Measurements from ENCODE around the gene GRAMD1A. TPM values are rescaled to one million over a fixed set of nuclear protein-coding genes. Genes with fewer than 3 reads are reported as not detected.

GRAMD1A gene
- total RNA-seq, 4 donors from 2014 or later, result 38.8 to 45.1 (median 43.7) TPM

DNA sequence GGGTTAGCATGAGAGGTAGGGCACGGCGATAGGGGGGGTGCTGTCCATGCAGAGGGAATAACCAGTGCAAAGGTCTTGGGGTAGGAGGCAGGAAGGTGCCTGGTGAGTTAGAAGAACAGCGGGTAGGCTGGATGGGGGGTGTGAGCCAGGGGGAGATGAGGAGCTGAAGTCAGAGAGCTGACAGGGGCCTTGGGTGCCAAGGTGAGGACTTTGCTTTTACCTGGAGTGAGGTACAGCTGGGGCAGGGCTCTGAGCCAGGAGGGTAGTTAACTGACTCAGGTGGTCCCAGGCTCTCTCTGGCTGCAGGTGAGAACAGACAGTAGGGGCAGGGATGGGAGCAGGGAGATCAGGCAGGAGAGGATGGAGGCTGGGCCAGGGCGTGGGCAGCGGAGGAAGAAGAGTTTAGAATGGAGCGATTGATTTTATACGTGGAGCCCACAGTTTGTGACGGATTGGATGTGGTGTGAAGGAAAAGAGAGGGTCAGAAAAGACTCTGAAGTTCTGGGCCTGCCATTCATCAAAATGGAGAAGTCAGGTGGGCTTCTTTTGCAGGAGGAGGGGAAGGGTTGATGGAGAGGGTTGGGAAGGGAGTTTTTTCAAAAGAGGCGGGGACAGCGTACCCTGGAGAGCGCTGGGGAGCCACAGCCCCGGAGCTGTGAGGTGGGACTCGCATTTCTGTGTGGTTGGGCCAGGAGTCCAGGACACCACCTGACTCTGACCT lies 1.2 kb upstream of the GRAMD1A start:
- Histone ChIP-seq H3K36me3 (peaks cover 0 to 7% of the 10 kb centered on the region in 2 donors), H3K27me3 (no peaks in the 10 kb centered on the region), H3K4me3 (peak overlapping the region; percentile 67 to 84 (median 73)), H3K27ac (peak overlapping the region; percentile 91 to 99 (median 97)), H3K9me3 (no peaks in the 10 kb centered on the region), H3K4me1 (peaks cover 30 to 41% of the 10 kb centered on the region in 2 donors)
- intact Hi-C loops (cut with DNase I; ENCODE audit: low total_unique reads) (no loop called here), in situ Hi-C loops (cut with MboI; ENCODE audit: low sequenced_read_pairs in 4 of 4) (loop anchor here in 1 of 4 donors (25.0 kb wide), 1 partner anchor 263 kb away; the partner anchor contains the start of gene USF2)
- DNase-seq, result no peak
- TF ChIP-seq POLR2A (IDR thresholded peaks at IDR 0.05), result no peak
- TF ChIP-seq, protein P1, sequence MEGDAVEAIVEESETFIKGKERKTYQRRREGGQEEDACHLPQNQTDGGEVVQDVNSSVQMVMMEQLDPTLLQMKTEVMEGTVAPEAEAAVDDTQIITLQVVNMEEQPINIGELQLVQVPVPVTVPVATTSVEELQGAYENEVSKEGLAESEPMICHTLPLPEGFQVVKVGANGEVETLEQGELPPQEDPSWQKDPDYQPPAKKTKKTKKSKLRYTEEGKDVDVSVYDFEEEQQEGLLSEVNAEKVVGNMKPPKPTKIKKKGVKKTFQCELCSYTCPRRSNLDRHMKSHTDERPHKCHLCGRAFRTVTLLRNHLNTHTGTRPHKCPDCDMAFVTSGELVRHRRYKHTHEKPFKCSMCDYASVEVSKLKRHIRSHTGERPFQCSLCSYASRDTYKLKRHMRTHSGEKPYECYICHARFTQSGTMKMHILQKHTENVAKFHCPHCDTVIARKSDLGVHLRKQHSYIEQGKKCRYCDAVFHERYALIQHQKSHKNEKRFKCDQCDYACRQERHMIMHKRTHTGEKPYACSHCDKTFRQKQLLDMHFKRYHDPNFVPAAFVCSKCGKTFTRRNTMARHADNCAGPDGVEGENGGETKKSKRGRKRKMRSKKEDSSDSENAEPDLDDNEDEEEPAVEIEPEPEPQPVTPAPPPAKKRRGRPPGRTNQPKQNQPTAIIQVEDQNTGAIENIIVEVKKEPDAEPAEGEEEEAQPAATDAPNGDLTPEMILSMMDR (IDR thresholded peaks at IDR 0.05 in 4 of 5, conservative IDR thresholded peaks at IDR 0.05 in 1 of 5), result no peak
- no peak for ATAC-seq

DNA sequence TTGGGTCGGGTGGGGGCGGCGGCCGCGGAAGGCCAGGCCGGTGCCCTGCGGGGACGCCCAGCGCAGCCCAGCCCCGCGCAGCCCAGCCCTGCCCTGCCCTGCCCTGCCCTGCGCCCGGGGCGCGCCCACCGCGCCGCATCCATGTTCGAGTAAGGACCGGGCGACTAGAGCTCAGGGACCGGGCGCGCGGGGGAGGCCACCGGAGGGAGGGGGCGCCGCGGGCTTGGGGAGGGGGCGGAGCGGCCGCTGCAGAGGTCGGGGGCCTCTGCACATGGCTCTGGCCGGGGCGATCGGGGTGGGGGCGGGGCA lies 169 bp downstream of the GRAMD1A start:
- in situ Hi-C loops (cut with MboI; ENCODE audit: low sequenced_read_pairs in 4 of 4) (no loop called here), intact Hi-C loops (cut with DNase I; ENCODE audit: low total_unique reads) (loop anchor here (1.0 kb wide), 2 partner anchors 27 to 139 kb away; no protein-coding TSS in a partner anchor)
- Histone ChIP-seq H3K27me3 (no peaks in the 10 kb centered on the region), H3K27ac (peak overlapping the region; percentile 91 to 99 (median 97)), H3K4me3 (peak overlapping the region; percentile 67 to 84 (median 73)), H3K36me3 (peaks cover 0 to 7% of the 10 kb centered on the region in 2 donors), H3K4me1 (peaks cover 23 to 32% of the 10 kb centered on the region in 2 donors), H3K9me3 (no peaks in the 10 kb centered on the region)
- TF ChIP-seq, protein P1 (IDR thresholded peaks at IDR 0.05 in 4 of 5, conservative IDR thresholded peaks at IDR 0.05 in 1 of 5), result no peak
- peak; percentile 81 to 86 for TF ChIP-seq POLR2A (IDR thresholded peaks at IDR 0.05)
- DNase-seq (no peak), ATAC-seq (no peak)

DNA sequence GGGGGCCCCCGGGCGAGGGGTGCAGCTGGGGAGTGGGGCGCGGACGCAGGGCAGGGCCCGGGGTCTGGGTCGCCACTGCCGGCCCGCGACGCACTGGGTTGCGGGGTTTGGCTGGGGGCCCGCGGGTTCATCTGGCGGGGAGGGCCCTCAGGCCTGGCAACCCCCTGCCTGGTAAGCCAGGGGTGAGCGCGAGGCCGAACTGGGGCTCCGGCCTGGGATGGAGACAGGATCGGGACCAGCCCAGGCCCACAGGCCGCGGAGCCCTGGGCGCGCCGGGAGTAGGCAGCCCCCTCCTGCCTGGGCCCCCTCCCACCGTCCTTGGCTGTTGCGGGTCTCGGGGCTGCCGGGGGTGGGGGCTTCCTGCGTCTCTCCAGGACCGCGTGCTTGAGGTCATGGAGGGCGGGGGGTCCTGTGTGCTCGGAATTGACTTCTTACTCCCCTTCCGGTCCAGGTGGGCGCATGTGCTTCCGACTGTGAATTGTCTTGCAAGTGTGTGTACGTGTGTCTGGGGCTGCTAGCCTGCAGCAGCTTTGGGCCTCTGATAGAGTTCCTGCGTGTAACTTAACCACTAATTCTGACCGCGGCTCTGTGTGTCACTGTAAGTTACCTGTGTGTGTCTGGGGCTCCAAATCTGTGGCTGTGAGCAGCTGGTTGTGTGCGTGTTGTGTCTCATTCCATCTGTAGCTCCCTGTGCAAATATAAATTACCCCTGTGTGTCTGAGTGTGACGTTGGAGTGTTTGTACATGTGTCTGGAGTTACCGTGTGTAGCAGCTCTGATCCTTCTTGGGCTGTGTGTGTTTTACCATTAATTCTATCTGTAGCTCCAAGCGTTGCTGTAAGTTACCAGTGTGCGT lies 751 bp downstream of the GRAMD1A start:
- in situ Hi-C loops (cut with MboI; ENCODE audit: low sequenced_read_pairs in 4 of 4), result no loop called here
- TF ChIP-seq POLR2A (IDR thresholded peaks at IDR 0.05), result no peak
- TF ChIP-seq, protein P1 (IDR thresholded peaks at IDR 0.05 in 4 of 5, conservative IDR thresholded peaks at IDR 0.05 in 1 of 5), result no peak
- H3K4me3 ChIP-seq, result peak overlapping the region; percentile 67 to 84 (median 73)
- no peaks in the 10 kb centered on the region for H3K27me3 ChIP-seq
- no peaks in the 10 kb centered on the region for H3K9me3 ChIP-seq
- peaks cover 23 to 26% of the 10 kb centered on the region in 2 donors for H3K4me1 ChIP-seq
- intact Hi-C loops (cut with DNase I; ENCODE audit: low total_unique reads), result loop anchor here (1.0 kb wide), 2 partner anchors 26 to 138 kb away; no protein-coding TSS in a partner anchor
- ATAC-seq (peak in 1 of 2 donors; percentile 19), DNase-seq (no peak)
- H3K36me3 ChIP-seq, result peaks cover 0 to 7% of the 10 kb centered on the region in 2 donors
- peak overlapping the region; percentile 91 to 99 (median 97) for H3K27ac ChIP-seq

DNA sequence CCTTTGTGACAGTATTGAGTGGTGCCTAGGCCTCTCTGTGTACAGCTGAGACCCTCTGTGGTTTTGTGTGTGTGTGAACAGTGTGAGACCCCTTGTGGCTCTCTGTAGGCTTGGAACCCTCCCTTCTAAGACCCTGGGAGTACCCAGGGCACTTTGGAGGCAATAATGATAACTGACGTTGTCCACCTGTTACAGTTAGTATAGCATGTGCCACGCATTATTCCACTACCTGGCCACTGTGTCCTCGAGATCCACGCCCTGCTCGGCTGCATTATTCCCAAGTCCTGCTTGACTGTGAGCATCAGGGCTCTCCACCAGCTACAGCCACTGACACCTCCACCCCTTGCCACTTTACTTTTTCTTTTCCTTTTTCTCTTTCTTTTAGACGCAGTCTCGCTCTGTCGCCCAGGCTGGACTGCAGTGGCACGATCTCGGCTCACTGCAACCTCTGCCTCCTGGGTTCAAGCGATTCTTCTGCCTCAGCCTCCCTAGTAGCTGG lies 2.0 kb downstream of the GRAMD1A start:
- ATAC-seq (no peak), DNase-seq (no peak)
- TF ChIP-seq, protein P1 (IDR thresholded peaks at IDR 0.05 in 4 of 5, conservative IDR thresholded peaks at IDR 0.05 in 1 of 5), result no peak
- TF ChIP-seq POLR2A (IDR thresholded peaks at IDR 0.05), result no peak
- in situ Hi-C loops (cut with MboI; ENCODE audit: low sequenced_read_pairs in 4 of 4), result no loop called here
- H3K27me3 ChIP-seq, result no peaks in the 10 kb centered on the region
- peak overlapping the region; percentile 91 to 99 (median 97) for H3K27ac ChIP-seq
- H3K36me3 ChIP-seq, result no peaks in the 10 kb centered on the region
- H3K4me1 ChIP-seq, result peaks cover 21 to 22% of the 10 kb centered on the region in 2 donors
- no peaks in the 10 kb centered on the region for H3K9me3 ChIP-seq
- intact Hi-C loops (cut with DNase I; ENCODE audit: low total_unique reads), result no loop called here
- peak overlapping the region in 1 of 4 donors; percentile 76 for H3K4me3 ChIP-seq

Measured in gastrocnemius medialis (tissue), 4 donors.